ENCODE measurements around the gene SLC30A5.
"Not testable (repeated sequence)": the region's sequence is repeated elsewhere in the genome, so short reads cannot be mapped to it uniquely, and the experiment has no call there.

The SLC30A5 gene

DNA sequence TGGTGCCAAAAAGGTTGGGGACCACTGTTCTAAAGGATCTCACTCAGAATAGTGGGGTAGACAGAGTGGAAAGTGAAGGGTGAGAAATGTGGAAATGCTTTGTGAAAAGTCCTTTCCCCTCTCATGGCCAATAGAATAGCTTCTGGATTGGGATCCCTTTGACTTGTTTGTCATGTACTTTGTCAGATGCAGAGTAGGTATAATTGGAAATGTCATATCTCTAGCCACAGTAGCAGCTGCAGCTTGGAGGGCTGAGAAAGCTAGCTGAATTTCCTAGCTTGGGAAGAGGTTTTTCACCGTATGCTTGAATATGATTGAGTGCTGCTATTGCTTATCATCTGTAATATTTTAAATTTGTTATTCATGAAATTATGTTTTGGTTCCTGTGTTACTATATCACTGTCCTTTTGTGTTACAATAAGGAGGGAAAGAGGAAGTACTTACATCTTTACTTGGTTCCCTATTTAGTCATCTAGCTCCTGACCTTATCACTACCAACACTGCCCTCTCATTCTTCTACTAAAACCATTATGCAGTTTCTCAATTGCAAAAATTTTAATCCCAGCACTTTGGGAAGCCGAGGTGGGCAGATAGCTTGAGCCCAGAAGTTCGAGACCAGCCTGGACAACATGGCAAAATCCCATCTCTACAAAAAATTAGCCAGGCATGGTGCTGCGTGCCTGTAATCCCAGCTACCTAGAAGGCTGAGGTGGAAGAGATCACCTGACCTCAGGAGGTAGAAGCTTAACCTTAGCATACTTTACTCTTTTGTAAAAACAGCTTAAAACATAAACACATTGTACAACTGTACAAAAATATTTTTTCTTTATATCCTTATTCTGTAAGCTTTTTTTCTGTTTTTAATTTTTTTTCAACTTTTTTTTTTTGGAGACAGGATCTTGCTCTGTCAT is 12.4 kb downstream of the SLC30A5 start:
- no peak for DNase-seq (ENCODE audit: low spot score)

DNA sequence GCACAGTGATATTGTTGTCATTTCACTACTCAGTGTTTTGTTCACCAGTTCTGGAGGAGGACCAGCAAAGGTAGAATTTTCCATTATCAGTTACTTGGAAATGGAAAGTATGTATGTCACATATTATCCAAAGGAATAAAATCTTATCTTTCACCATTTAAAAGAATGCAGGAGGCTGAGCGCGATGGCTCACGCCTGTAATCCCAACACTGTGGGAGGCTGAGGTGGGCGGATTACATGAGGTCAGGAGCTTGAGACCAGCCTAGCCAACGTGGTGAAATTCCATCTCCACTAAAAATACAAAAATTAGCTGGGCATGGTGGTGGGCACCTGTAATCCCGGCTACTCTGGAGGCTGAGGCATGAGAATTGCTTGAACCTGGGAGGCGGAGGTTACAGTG is 14.6 kb downstream of the SLC30A5 start:
- not testable (repeated sequence) for DNase-seq (ENCODE audit: low spot score)

DNA sequence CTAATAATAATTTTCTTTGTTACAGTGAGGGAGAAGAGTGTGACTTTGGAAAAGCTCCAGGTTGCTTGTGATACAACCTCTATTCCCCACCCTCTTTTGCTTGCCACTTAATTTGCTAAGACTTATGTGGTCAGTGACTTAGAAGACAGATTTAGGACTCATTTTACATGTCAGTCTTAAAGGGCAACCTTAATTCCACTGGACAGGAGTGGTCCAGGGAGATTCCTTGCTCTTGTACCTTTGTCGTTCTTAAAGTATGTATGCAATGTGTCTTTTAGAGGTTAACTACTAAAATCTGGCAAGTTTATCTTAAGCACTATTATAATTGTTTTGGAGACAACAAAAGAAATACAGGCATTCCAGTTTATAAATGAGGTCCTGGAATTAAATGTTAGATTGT is 20.0 kb downstream of the SLC30A5 start:
- DNase-seq (ENCODE audit: low spot score): no peak

DNA sequence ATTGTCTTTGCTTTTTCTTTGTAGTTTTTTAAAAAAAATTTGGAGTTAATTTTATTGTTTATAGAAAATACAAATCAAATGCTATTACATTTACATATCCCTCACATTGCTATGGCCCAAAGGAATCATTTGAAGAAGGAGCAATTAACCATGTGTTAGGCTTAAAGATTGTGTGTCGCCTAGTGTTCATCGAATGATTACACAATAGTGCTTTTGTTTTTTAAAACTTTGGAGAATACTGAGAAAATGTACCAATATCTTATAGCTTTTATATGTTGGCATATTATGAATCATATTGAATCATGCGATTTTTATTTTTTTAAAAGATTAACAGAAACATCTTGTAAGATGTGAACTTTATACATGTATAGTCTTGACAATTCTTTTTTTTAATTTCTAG is 21.7 kb downstream of the SLC30A5 start:
- no peak for DNase-seq (ENCODE audit: low spot score)

DNA sequence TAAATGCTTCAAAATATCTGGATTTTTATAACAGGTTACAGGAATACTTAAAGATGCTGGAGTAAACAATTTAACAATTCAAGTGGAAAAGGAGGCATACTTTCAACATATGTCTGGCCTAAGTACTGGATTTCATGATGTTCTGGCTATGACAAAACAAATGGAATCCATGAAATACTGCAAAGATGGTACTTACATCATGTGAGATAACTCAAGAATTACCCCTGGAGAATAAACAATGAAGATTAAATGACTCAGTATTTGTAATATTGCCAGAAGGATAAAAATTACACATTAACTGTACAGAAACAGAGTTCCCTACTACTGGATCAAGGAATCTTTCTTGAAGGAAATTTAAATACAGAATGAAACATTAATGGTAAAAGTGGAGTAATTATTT is 35.6 kb downstream of the SLC30A5 start:
- no peak for DNase-seq (ENCODE audit: low spot score)

DNA sequence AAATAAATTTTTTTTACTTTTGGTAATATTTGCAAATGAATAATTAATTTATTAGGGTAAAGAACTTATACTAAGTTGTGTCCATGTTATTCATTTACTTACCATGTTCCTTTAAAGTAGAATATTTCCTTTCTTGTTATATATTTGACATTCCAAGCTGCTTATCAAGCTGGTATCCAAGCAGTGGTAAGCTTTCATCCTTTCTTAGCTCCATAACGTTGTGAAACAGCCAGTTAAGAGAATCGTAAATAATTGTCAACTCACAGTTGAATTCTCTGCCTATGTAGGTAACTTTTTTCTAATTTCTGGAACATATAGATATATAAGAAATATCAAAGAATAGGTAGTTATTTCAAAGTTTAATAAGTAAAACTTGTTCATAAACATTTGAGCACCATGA is 36.4 kb downstream of the SLC30A5 start:
- DNase-seq (ENCODE audit: low spot score): no peak

DNA sequence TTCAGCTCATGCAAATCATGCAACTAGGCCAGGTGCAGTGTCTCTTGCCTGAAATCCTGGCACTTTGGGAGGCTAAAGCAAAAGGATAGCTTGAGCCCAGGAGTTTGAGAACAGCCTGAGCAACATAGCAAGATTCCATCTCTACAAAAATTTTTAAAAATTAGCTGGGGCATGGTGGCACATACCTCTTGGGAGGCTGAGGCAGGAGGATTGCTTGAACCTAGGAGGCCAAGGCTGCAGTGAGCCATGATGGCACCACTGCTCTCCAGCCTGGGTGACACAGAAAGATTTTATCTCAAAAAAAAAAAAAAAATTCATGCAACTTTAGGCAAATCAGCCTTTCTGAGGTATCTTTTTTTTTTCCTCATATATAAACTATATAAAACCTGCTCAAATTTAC is 37.5 kb downstream of the SLC30A5 start:
- DNase-seq (ENCODE audit: low spot score): no peak

DNA sequence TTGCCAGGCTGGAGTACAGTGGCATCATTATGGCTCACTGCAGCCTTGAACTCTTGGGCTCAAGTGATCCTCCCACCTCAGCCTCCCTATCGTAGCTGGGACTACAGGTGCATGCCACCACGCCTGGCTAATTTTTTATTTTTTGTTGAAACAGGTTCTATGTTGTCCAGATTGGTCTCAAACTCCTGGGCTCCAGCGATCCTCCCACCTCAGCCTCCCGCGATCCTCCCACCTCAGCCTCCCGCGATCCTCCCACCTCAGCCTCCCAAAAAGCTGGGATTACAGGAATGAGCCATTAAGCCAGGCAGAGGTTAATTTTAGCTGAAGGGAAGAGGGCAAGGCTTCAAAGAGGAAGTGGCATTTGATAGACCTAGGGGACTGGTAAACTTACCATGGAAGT is 40.3 kb downstream of the SLC30A5 start:
- DNase-seq (ENCODE audit: low spot score): no peak

DNA sequence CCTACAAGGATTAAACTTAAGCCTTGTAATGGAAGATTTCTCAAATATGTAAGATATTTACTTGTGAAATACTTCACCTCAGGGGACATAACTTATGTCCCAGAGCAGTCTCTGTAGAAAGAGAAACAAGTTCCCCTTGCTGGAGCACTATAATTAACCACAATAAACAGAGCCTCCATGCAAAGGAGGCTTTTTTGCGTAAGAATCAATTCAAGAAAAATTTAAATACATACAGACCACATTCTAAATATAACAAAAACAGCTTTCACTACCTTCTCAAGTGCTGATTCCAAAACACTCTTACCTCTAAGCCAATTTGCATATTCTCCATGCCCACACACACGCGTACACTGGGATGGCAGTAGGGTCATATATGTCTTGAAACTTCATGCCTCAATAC is 42.5 kb downstream of the SLC30A5 start:
- DNase-seq (ENCODE audit: low spot score): no peak

DNA sequence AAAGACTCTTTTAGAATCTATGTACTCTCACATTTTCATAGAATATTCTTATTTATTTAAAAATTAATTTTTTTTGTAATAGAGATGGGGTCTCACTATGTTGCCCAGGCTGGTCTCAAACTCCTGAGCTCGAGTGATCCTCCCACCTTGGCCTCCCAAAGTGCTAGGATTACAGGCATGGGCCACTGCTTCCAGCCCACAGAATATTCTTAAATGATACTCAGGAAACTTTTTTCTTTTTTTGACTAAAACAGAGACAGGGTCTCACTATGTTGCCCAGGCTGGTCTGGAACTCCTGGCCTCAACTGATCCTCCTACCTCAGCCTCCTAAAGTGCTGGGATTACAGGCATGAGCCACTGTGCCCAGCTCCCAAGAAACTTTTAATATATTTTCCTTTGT is 43.4 kb downstream of the SLC30A5 start:
- DNase-seq (ENCODE audit: low spot score): not testable (repeated sequence)

DNA sequence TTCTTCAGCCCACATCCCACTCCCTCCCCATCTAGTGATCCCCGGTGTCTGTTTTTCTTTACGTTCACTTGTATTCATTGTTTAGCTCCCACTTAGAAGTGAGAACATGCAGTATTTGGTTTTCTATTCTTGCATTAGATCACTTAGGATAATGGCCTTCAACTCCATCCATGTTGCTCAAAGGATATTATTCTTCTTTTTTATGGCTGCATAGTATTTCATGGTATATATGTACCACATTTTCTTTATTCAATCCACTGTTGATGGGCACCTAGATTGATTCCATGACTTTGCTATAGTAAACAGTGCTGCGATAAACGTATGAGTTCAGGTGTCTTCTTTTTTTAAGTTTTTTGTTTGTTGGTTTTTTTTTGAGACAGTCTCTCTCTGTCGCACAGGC is 44.0 kb downstream of the SLC30A5 start:
- DNase-seq (ENCODE audit: low spot score): no peak

DNA sequence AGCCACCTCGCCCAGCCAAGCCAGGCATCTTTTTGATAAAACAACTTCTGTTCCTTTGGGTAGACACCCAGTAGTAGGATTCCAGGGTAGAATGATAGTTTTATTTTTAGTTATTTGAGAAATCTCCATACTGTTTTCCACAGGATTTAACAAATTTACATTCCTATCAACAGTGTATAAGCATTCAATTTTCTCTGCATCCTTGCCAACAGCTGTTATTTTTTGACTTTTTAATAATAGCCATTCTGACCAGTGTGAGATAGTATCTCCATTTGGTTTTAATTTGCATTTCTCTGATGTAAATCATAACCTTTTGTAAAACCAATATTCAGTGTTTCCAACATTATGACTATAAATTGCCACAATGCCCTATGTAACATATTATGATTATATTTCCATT is 45.0 kb downstream of the SLC30A5 start:
- DNase-seq (ENCODE audit: low spot score): no peak

DNA sequence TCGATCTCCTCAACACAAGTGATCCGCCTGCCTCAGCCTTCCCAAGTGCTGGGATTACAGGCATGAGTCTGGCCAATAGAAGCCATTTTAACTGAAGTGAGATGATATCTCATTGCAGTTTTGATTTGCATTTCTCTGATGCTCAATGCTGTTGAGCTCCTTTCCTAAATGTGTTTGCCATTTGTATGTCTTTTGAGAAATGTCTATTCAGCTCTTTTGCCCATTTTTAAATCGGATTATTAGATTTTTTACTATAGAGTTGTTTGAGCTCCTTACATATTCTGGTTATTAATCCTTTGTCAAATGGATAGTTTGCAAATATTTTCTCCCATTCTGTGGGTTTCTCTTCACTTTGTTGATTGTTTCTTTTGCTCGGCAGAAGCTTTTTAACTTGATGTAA is 46.4 kb downstream of the SLC30A5 start:
- not testable (repeated sequence) for DNase-seq (ENCODE audit: low spot score)

DNA sequence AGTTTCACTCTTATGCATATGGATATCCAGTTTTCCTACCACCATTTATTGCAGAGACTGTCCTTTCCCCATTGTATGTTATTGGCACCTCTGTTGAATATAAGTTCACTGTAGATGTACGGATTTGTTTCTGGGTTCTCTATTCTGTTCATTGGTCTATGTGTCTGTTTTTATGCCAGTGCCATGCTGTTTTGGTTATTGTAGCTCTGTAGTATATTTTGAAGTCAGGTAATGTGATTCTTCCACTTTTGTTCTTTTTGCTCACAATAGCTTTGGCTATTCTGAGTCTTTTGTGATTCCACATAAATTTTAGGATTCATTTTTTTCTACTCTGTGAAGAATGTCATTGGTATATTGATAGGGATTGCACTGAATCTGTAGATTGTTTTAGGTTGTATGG is 47.0 kb downstream of the SLC30A5 start:
- no peak for DNase-seq (ENCODE audit: low spot score)

DNA sequence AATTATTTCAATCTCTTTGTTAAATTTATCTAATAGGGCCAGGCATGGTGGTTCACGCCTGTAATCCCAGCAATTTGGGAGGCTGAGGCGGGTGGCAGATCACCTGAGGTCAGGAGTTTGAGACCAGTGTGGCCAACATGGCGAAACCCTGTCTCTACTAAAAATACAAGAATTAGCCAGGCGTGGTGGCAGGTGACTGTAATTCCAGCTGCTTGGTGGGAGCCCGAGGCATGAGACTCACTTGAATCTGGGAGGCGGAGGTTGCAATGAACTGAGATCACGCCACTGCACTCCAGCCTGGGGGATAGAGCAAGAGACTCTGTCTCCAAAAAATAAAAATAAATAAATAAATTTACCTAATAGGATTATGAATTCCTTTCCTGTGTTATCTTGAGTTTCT is 54.8 kb downstream of the SLC30A5 start:
- not testable (repeated sequence) for DNase-seq (ENCODE audit: low spot score)

DNA sequence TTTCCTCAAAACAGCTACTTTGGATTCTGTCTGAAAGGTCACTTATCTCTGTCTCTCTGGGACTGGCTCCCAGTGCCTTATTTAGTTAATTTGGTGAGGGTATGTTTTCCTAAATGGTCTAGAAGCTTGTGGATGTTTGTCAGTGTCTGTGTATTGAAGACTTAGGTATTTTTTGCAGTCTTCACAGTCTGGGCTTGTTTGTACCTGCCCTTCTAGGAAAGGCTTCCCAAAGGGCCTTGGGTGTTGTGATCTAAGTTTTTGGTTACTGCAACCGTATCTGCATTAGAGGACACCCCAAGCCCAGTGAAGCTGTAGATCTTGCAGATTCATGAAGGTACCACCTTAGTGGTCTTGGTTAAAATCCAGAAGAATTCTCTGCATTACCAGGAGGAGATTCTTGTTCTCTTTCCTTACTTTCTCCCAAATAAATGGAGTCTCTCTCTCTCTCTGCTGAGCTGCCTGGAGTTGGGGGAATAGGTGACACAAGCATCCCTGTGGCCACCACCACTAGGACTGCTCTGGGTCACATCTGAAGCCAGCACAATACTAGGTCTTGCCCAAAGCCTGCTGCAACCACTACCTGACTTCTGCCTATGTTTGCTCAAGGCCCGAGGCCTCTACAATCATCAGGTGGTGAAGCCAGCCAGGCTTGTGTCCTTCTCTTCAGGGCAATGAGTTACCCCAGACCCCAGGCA is 55.3 kb downstream of the SLC30A5 start:
- DNase-seq (ENCODE audit: low spot score): no peak

DNA sequence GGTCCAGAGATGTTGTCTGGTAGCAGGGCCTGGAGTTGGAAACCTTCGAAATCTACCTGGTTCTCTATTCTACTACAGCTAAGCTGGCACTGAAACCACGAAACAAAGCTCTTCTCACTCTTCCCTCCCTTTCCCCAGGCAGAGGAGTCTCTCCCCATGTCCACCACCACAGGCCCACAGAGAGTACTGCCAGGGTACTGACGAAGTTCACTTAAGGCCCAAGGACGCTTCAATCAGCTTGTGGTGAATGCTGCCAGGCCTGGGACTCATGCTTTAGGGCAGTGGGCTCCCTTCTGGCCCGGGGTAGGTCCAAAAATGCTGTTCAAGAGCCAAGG is 55.8 kb downstream of the SLC30A5 start:
- no peak for DNase-seq (ENCODE audit: low spot score)

DNA sequence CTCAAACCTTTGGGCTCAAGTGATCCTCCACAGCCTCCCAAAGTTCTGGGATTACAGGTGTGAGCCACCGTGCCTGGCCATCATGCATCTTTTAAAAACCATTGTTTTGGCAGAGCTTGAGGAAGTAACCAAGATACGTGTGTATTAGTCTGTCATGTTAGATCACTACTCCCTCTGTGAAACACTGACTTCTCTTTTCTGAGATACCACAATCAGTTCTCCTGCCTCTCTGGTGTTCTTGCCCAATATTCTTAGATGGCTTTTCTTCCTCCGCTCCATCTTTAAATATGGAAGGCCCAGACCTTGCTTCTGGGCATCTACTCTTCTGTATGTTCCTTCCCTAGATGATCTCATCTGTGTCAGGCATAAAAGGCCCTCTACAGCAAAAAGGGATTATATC is 58.9 kb downstream of the SLC30A5 start:
- DNase-seq (ENCODE audit: low spot score): no peak

DNA sequence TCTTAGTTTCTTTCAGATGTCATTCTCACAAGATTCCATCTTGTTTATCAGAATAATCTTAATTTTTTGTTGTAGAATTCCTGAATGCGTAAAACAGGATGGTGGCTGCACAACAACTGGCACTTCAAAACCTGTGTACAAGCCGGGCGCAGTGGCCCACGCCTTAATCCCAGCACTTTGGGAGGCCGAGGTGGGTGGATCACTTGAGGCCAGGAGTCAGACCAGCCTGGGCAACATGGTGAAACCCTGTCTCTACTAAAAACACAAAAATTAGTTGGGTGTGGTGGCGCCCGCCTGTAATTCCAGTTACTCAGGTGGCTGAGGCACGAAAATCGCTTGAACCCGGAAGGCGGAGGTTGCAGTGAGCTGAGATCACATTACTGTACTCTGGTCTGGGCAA is 62.6 kb downstream of the SLC30A5 start:
- DNase-seq (ENCODE audit: low spot score): no peak

DNA sequence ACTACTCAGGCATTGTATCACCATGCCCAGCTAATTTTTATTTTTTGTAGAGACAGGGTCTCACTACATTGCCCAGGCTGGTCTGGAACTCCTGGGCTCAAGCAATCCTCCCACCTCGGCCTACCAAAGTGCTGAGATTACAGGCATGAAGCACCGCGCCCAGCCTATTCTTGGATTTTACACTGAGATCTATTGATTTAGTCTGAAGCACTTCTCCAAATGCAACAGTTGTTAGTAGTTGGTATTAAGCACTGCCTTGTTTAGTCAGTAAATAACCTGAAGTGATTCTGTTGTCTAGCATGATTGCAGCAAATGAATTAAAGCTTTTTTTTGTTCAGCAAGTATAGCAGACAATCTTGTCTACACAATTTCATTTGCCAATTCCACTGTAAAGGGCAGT is 64.2 kb downstream of the SLC30A5 start:
- DNase-seq (ENCODE audit: low spot score): no peak

DNA sequence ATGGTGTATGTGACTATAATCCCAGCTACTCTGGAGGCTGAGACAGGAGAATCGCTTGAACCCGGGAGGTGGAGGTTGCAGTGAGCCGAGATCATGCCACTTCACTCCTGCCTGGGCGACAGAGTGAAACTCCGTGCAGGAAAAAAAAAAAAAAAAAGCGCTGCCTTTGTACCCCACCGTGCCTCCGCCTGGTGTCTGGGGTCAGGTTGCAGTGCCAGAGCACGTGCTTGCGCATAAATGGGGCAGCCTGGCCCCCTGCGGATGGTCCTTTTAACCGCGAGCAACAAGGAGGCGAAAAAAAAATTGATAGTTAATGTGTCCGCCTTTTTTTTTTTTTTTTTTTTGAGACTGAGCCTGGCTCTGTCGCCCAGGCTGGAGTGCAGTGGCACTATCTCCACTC is 66.8 kb downstream of the SLC30A5 start:
- no peak for DNase-seq (ENCODE audit: low spot score)

DNA sequence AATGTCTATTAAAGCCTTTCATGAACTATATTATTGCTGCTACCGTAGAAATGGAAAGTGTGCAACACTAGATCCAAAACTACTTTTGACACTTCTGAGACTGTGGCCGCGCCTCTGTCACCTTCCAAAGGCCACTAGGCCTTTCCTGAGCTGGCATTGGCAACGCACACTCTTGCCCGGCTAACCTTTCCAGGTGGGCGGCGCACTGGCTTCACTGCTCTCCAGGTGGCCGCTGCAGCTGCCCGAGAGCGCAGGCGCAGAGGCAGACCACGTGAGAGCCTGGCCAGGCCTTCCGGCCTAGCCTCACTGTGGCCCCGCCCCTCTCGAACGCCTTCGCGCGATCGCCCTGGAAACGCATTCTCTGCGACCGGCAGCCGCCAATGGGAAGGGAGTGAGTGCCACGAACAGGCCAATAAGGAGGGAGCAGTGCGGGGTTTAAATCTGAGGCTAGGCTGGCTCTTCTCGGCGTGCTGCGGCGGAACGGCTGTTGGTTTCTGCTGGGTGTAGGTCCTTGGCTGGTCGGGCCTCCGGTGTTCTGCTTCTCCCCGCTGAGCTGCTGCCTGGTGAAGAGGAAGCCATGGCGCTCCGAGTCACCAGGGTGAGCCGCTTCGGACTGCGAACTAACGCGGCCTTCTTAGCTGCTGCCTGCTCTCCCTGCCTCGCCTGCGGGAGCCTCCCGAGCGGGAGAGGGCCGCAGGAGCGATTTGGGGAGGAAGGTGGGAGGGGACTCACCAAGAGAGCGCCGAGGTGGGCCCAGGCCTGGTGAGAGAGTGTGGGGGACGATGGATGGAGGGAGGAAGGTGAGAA is 73.1 kb downstream of the SLC30A5 start, which contains the start of gene CCNB1:
CCNB1 (plus strand) TSS at position 465 of the 807 bp plus-strand sequence; CDS start at position 578, 113 bp downstream.
- peak; percentile 97 for DNase-seq (ENCODE audit: low spot score)

DNA sequence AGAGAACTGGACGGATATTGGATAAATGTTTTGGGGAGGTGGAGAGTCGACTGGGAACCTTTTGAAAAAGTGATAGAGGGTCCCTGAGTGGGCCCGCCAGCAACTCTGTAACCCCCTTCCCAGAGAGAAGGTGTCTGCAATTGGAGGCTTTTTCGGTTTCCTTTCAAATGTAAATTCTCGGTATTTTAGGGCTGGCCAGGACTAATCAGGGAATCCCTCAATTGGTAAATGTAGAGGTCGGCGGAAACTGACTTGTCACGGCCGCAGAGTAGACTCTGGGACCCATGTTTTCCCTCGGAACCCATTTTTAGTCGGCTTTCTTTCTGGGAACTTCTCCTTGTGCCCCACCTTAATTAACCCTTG is 73.7 kb downstream of the SLC30A5 start:
- no peak for DNase-seq (ENCODE audit: low spot score)
